Hematopoietic multipotent progenitor cell treated with erythropoietin and hydrocortisone succinate and interleukin-3 and kit ligand, for 17 days (in vitro differentiated cells): Measurements from ENCODE around the gene F8.
"Not testable (repeated sequence)": the region's sequence is repeated elsewhere in the genome, so short reads cannot be mapped to it uniquely, and the experiment has no call there.

Source experiments
- DNase-seq: peaks from one replicate; pipeline ENCODE4 v3.0.0-alpha.2; 2015; ENCODE audit warnings: low spot score

Gene F8

GRCh38 chrX:155031657-155032056 is 9.1 kb upstream of the F8 start:
- no peak for DNase-seq

- no peak for DNase-seq
Observed at GRCh38 chrX:155028877-155029291, 6.4 kb upstream of the F8 start.

GRCh38 chrX:155028129-155028528 is 5.6 kb upstream of the F8 start:
- DNase-seq, result peak; percentile 6

- DNase-seq, result peak; percentile 56
Observed at GRCh38 chrX:155027509-155028066, 5.1 kb upstream of the F8 start.

- peak; percentile 95 for DNase-seq
Observed at GRCh38 chrX:155026727-155027508, 4.4 kb upstream of the F8 start, which contains the start of gene FUNDC2. TSS of gene FUNDC2 (plus strand) at chrX:155026844. CDS start at chrX:155026939, 95 bp downstream.

- no peak for DNase-seq
Observed at GRCh38 chrX:155026420-155026726, 3.9 kb upstream of the F8 start.

- no peak for DNase-seq
Observed at GRCh38 chrX:155023907-155024833, 1.6 kb upstream of the F8 start.

GRCh38 chrX:155020591-155020990 is 1.9 kb downstream of the F8 start:
- DNase-seq, result no peak

GRCh38 chrX:155009994-155010472 is 12.5 kb downstream of the F8 start:
- DNase-seq, result no peak

- DNase-seq, result not testable (repeated sequence)
Observed at GRCh38 chrX:155008578-155008977, 13.9 kb downstream of the F8 start.

GRCh38 chrX:155006913-155007671 is 15.4 kb downstream of the F8 start:
- DNase-seq, result not testable (repeated sequence)

- DNase-seq, result not testable (repeated sequence)
Observed at GRCh38 chrX:155006379-155006778, 16.1 kb downstream of the F8 start.

GRCh38 chrX:155005190-155005589 is 17.3 kb downstream of the F8 start:
- no peak for DNase-seq

GRCh38 chrX:155001873-155002272 is 20.6 kb downstream of the F8 start:
- no peak for DNase-seq

- no peak for DNase-seq
Observed at GRCh38 chrX:155000841-155001240, 21.7 kb downstream of the F8 start.

- no peak for DNase-seq
Observed at GRCh38 chrX:154998204-154998880, 24.2 kb downstream of the F8 start.

GRCh38 chrX:154991476-154991875 is 31.0 kb downstream of the F8 start:
- no peak for DNase-seq

- no peak for DNase-seq
Observed at GRCh38 chrX:154991039-154991438, 31.5 kb downstream of the F8 start.

GRCh38 chrX:154990496-154990895 is 32.0 kb downstream of the F8 start:
- no peak for DNase-seq

GRCh38 chrX:154988719-154989118 is 33.8 kb downstream of the F8 start:
- no peak for DNase-seq

GRCh38 chrX:154987940-154988339 is 34.6 kb downstream of the F8 start:
- no peak for DNase-seq
